WTC11 (cell line): ENCODE measurements around the gene RUFY3.

Experiments
- CBFB ChIP-seq: sonication (generic); formaldehyde crosslinking; IDR thresholded peaks from 2 replicates; pipeline ENCODE4 v1.8.1; 2022; ENCODE audit warnings: mild to moderate bottlenecking, low read depth, missing genetic modification reagents
- CREM ChIP-seq: sonication (generic); formaldehyde crosslinking; IDR thresholded peaks from 2 replicates; pipeline ENCODE4 v1.8.1; 2022; ENCODE audit warnings: mild to moderate bottlenecking, missing genetic modification reagents, moderate library complexity
- MXD4 ChIP-seq: fragments of 250-450 bp; sonication (Bioruptor Pico); IDR thresholded peaks from 2 replicates; pipeline ENCODE4 v1.8.0; 2021; ENCODE audit warnings: mild to moderate bottlenecking, moderate library complexity, borderline replicate concordance
- SMAD3 ChIP-seq: sonication (generic); formaldehyde crosslinking; IDR thresholded peaks from 2 replicates; pipeline ENCODE4 v1.8.0; 2022; ENCODE audit warnings: missing genetic modification reagents, mild to moderate bottlenecking, borderline replicate concordance
- TF ChIP-seq, protein P1 (sequence below): fragments of 250-450 bp; sonication (Bioruptor Pico); IDR thresholded peaks from 2 replicates; pipeline ENCODE4 v1.9.0; 2021; ENCODE audit warnings: mild to moderate bottlenecking

DNA sequence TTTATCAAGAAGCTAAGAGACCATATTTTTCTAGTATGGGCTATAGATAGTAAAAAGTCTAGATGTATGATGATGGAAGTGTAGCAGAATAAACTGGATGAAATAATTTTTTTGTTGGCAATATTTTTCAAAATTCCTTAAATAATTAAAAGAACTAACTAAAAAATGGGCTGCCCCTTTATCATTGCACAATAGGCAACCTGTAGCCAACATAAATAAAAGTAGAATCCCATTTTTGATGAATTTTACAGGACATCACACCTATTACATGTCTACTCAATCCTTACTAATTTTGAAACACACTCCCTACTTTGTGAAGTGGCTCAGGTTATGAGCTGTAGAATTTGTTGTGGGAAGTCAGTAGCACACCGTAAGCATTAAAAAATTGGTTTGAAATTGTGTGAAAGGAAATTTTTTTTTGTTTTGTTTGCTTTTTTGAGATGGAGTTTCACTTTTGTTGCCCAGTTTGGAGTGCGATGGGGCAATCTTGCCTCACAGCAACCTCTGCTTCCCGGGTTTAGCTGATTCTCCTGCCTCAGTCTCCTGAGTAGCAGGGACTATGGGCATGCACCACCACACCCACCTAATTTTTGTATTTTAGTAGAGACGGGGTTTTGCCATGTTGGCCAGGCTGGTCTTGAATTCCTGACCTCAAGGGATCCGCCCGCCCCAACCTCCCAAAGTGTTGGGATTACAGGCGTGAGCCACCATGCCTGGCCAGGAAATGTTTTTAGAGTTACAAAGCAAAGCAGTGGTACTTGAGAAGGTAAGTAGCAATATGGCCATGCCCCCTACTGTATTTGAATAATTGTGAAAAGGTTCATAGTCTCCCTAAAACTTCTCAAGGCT lies 8.9 kb upstream of the RUFY3 start:
- TF ChIP-seq MXD4 (CRISPR knock-in tag) = no peak
- no peak for TF ChIP-seq SMAD3
- TF ChIP-seq, protein P1, sequence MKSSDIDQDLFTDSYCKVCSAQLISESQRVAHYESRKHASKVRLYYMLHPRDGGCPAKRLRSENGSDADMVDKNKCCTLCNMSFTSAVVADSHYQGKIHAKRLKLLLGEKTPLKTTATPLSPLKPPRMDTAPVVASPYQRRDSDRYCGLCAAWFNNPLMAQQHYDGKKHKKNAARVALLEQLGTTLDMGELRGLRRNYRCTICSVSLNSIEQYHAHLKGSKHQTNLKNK (CRISPR knock-in tag) = no peak
- TF ChIP-seq CBFB (CRISPR knock-in tag) = no peak
- TF ChIP-seq CREM (CRISPR knock-in tag) = no peak
